Endometrial microvascular endothelial cells (primary cell): ENCODE measurements around the gene LPIN1. TPM values are rescaled to one million over a fixed set of nuclear protein-coding genes. Genes with fewer than 3 reads are reported as not detected.

Source experiments
- in situ Hi-C: cut with HindIII; loops from 2 replicates; pipeline ENCODE4 v1.10.0; 2017; ENCODE audit warnings: low sequenced_read_pairs, low pct_unique_long_range_greater_than_20kb; ENCODE audit errors: inconsistent ontology term
- total RNA-seq: library from RNA; depleted of rRNA; stranded (reverse); fragments of >200 nt; gene quantifications from one replicate; pipeline ENCODE4 v1.2.3, GENCODE V29; 2015; ENCODE audit errors: inconsistent ontology term

The LPIN1 gene
- total RNA-seq = 30.8 TPM

GRCh38 chr2:11746376-11746806 lies at the start of gene LPIN1:
Gene LPIN1, plus strand, starts transcription at chr2:11746632. Its CDS starts 18,910 bp downstream, at chr2:11765542.
- in situ Hi-C loops = no loop called here

GRCh38 chr2:11696736-11697102 lies 49.7 kb upstream of the LPIN1 start:
- in situ Hi-C loops = loop anchor here (25.0 kb wide), 1 partner anchor 91 kb away; no protein-coding TSS in a partner anchor

GRCh38 chr2:11697103-11697871 lies 49.1 kb upstream of the LPIN1 start:
- in situ Hi-C loops = loop anchor here (25.0 kb wide), 1 partner anchor 90 kb away; no protein-coding TSS in a partner anchor

- in situ Hi-C loops = loop anchor here (25.0 kb wide), 1 partner anchor 89 kb away; no protein-coding TSS in a partner anchor
Measured at GRCh38 chr2:11698009-11698922, 48.2 kb upstream of the LPIN1 start.

- in situ Hi-C loops = loop anchor here (25.0 kb wide), 1 partner anchor 87 kb away; no protein-coding TSS in a partner anchor
Measured at GRCh38 chr2:11699686-11700670, 46.5 kb upstream of the LPIN1 start.

- in situ Hi-C loops = no loop called here
Measured at GRCh38 chr2:11701206-11701605, 45.2 kb upstream of the LPIN1 start.

- in situ Hi-C loops = no loop called here
Measured at GRCh38 chr2:11701751-11702301, 44.6 kb upstream of the LPIN1 start.

GRCh38 chr2:11702946-11703345 lies 43.5 kb upstream of the LPIN1 start:
- in situ Hi-C loops = no loop called here

GRCh38 chr2:11703700-11704099 lies 42.7 kb upstream of the LPIN1 start:
- in situ Hi-C loops = no loop called here

- in situ Hi-C loops = no loop called here
Measured at GRCh38 chr2:11705063-11705462, 41.4 kb upstream of the LPIN1 start.

GRCh38 chr2:11705711-11706110 lies 40.7 kb upstream of the LPIN1 start:
- in situ Hi-C loops = no loop called here

GRCh38 chr2:11708106-11708505 lies 38.3 kb upstream of the LPIN1 start:
- in situ Hi-C loops = no loop called here

GRCh38 chr2:11709293-11709692 lies 37.1 kb upstream of the LPIN1 start:
- in situ Hi-C loops = no loop called here

GRCh38 chr2:11710210-11710609 lies 36.2 kb upstream of the LPIN1 start:
- in situ Hi-C loops = no loop called here

- in situ Hi-C loops = no loop called here
Measured at GRCh38 chr2:11710632-11711353, 35.6 kb upstream of the LPIN1 start.

- in situ Hi-C loops = no loop called here
Measured at GRCh38 chr2:11711354-11711716, 35.1 kb upstream of the LPIN1 start.

GRCh38 chr2:11711751-11712150 lies 34.7 kb upstream of the LPIN1 start:
- in situ Hi-C loops = no loop called here

GRCh38 chr2:11712866-11713265 lies 33.6 kb upstream of the LPIN1 start:
- in situ Hi-C loops = no loop called here
